HEK293 (cell line): Measurements from ENCODE around the gene PDGFA.

ENCODE experiments used
- CTCF ChIA-PET: fragments of 350-600 bp; formaldehyde crosslinking; extraction: SDS; loops from one replicate; lab custom pipeline; 2021; ENCODE audit warnings: antibody characterized with exemption; lab: Yijun Ruan, JAX
- POLR2A ChIA-PET: fragments of 300-600 bp; formaldehyde crosslinking; extraction: SDS; loops from one replicate; lab custom pipeline; 2020; ENCODE audit warnings: antibody characterized with exemption, inconsistent platforms; lab: Yijun Ruan, JAX
- H3K27ac ChIP-seq: fragments of 200-500 bp; sonication (Bioruptor generic); 2 replicates; pipeline ENCODE4 v1.5.1; 2014; ENCODE audit warnings: low read depth, low read length, control low read depth, inconsistent platforms; ENCODE audit errors: extremely low read depth
- H3K36me3 ChIP-seq, 2 experiments: fragments of 200-500 bp in 1 of 2; sonication (Bioruptor generic) in 1 of 2; 1 replicate in 1 of 2; 2 replicates in 1 of 2; pipeline ENCODE4 v1.5.1; 2014 to 2017; ENCODE audit warnings: inconsistent platforms in 2 of 2, low read length in 2 of 2; ENCODE audit not compliant: control insufficient read depth in 2 of 2, insufficient read depth in 1 of 2
- H3K4me1 ChIP-seq: fragments of 200-500 bp; sonication (Bioruptor generic); 2 replicates; pipeline ENCODE4 v1.5.1; 2014; ENCODE audit warnings: mild to moderate bottlenecking, low read length, inconsistent platforms; ENCODE audit not compliant: control insufficient read depth, insufficient read depth
- H3K4me3 ChIP-seq: 2 replicates; pipeline ENCODE4 v1.5.1; 2011; ENCODE audit warnings: low read depth, mild to moderate bottlenecking, control low read depth, low read length, moderate library complexity
- H3K9me3 ChIP-seq: fragments of 200-500 bp; sonication (Bioruptor generic); 2 replicates; pipeline ENCODE4 v1.5.1; 2014; ENCODE audit warnings: low read depth, low read length, inconsistent platforms; ENCODE audit not compliant: control insufficient read depth, insufficient read depth
- HOXD13 ChIP-seq: sonication (generic); formaldehyde crosslinking; IDR thresholded peaks from 2 replicates; pipeline ENCODE4 v1.8.0; 2022; ENCODE audit warnings: missing genetic modification reagents, borderline replicate concordance
- KLF7 ChIP-seq: fragments of 450-650 bp; formaldehyde crosslinking; IDR thresholded peaks from 2 replicates; pipeline ENCODE4 v1.5.1; 2016; ENCODE audit warnings: missing biosample characterization, missing genetic modification characterization, borderline replicate concordance
- MEIS1 ChIP-seq: sonication (generic); formaldehyde crosslinking; IDR thresholded peaks from 2 replicates; pipeline ENCODE4 v1.8.1; 2022; ENCODE audit warnings: missing genetic modification reagents, mild to moderate bottlenecking, borderline replicate concordance
- SALL2 ChIP-seq: fragments of 450-650 bp; formaldehyde crosslinking; IDR thresholded peaks from 2 replicates; pipeline ENCODE4 v1.5.0; 2017; ENCODE audit warnings: missing biosample characterization, mild to moderate bottlenecking, missing genetic modification characterization, borderline replicate concordance
- YY2 ChIP-seq: fragments of 450-650 bp; formaldehyde crosslinking; IDR thresholded peaks from 2 replicates; pipeline ENCODE4 v1.5.1; 2016; ENCODE audit warnings: missing biosample characterization, missing genetic modification characterization
- ZBTB11 ChIP-seq: fragments of 450-650 bp; formaldehyde crosslinking; conservative IDR thresholded peaks from 2 replicates; pipeline ENCODE4 v1.5.1; 2016; ENCODE audit warnings: low read depth, missing biosample characterization, missing genetic modification characterization
- ZNF121 ChIP-seq: fragments of 450-650 bp; formaldehyde crosslinking; IDR thresholded peaks from 2 replicates; pipeline ENCODE4 v1.5.1; 2016; ENCODE audit warnings: missing biosample characterization, missing genetic modification characterization
- ZNF202 ChIP-seq: fragments of 450-650 bp; formaldehyde crosslinking; IDR thresholded peaks from 2 replicates; pipeline ENCODE4 v1.5.1; 2016; ENCODE audit warnings: missing biosample characterization, missing genetic modification characterization, borderline replicate concordance
- ZNF223 ChIP-seq: fragments of 450-650 bp; formaldehyde crosslinking; IDR thresholded peaks from 2 replicates; pipeline ENCODE4 v1.5.1; 2016; ENCODE audit warnings: missing biosample characterization, missing genetic modification characterization
- ZNF302 ChIP-seq: fragments of 450-650 bp; formaldehyde crosslinking; IDR thresholded peaks from 2 replicates; pipeline ENCODE4 v1.5.1; 2016; ENCODE audit warnings: missing biosample characterization, missing genetic modification characterization, low read depth
- ZNF37A ChIP-seq: fragments of 450-650 bp; IDR thresholded peaks from 2 replicates; pipeline ENCODE4 v1.5.1; 2018; ENCODE audit warnings: missing biosample characterization, missing genetic modification characterization
- ZNF391 ChIP-seq: fragments of 450-650 bp; formaldehyde crosslinking; IDR thresholded peaks from 2 replicates; pipeline ENCODE4 v1.5.1; 2016; ENCODE audit warnings: low read depth, missing biosample characterization, missing genetic modification characterization, borderline replicate concordance
- ZNF394 ChIP-seq: fragments of 450-650 bp; formaldehyde crosslinking; IDR thresholded peaks from 2 replicates; pipeline ENCODE4 v1.5.1; 2016; ENCODE audit warnings: missing biosample characterization, missing genetic modification characterization, mild to moderate bottlenecking, moderate library complexity, borderline replicate concordance
- ZNF398 ChIP-seq: fragments of 450-650 bp; formaldehyde crosslinking; IDR thresholded peaks from 2 replicates; pipeline ENCODE4 v1.5.1; 2017; ENCODE audit warnings: missing biosample characterization, missing genetic modification characterization
- ZNF639 ChIP-seq: fragments of 450-650 bp; formaldehyde crosslinking; IDR thresholded peaks from 2 replicates; pipeline ENCODE4 v1.5.1; 2016; ENCODE audit warnings: missing biosample characterization, missing genetic modification characterization
- ZNF701 ChIP-seq: fragments of 450-650 bp; formaldehyde crosslinking; IDR thresholded peaks from 2 replicates; pipeline ENCODE4 v1.5.1; 2016; ENCODE audit warnings: missing biosample characterization, missing genetic modification characterization
- ZNF707 ChIP-seq: fragments of 450-650 bp; formaldehyde crosslinking; IDR thresholded peaks from 2 replicates; pipeline ENCODE4 v1.5.1; 2016; ENCODE audit warnings: missing biosample characterization, missing genetic modification characterization
- ZNF768 ChIP-seq: fragments of 450-650 bp; formaldehyde crosslinking; IDR thresholded peaks from 2 replicates; pipeline ENCODE4 v1.5.1; 2018; ENCODE audit warnings: missing biosample characterization, mild to moderate bottlenecking, missing genetic modification characterization
- ZNF830 ChIP-seq: fragments of 450-650 bp; IDR thresholded peaks from 2 replicates; pipeline ENCODE4 v1.5.0; 2018; ENCODE audit warnings: missing biosample characterization, missing genetic modification characterization, low read depth, mild to moderate bottlenecking, moderate library complexity
- ZSCAN18 ChIP-seq: fragments of 450-650 bp; formaldehyde crosslinking; IDR thresholded peaks from 2 replicates; pipeline ENCODE4 v1.5.1; 2016; ENCODE audit warnings: missing biosample characterization, missing genetic modification characterization

PDGFA gene

GRCh38 chr7:499853-500485 is 19.7 kb downstream of the PDGFA start:
- no peaks in the 10 kb centered on the region for H3K4me1 ChIP-seq
- POLR2A ChIA-PET: no interaction called here

More at GRCh38 chr7:499853-500485, 19.7 kb downstream of the PDGFA start:
- Histone ChIP-seq H3K27ac (no peak overlapping the region), H3K4me3 (no peak overlapping the region), H3K9me3 (no peaks in the 10 kb centered on the region)
- no peak for TF ChIP-seq YY2 (tag by site-specific recombination)
- no peak for TF ChIP-seq HOXD13
- TF ChIP-seq ZNF768 (tag by site-specific recombination): no peak
- TF ChIP-seq KLF7 (tag by site-specific recombination): no peak
- TF ChIP-seq ZNF639 (tag by site-specific recombination): no peak
- TF ChIP-seq ZNF302 (tag by site-specific recombination): no peak
- TF ChIP-seq ZNF394: no peak
- no peak for TF ChIP-seq ZNF391 (tag by site-specific recombination)
- no peak for TF ChIP-seq ZNF202 (tag by site-specific recombination)
- TF ChIP-seq ZNF701 (tag by site-specific recombination): no peak
- TF ChIP-seq ZNF121 (tag by site-specific recombination): no peak
- no peak for TF ChIP-seq ZNF223
- no peak for TF ChIP-seq SALL2 (tag by site-specific recombination)
- no peak for TF ChIP-seq ZNF398 (tag by site-specific recombination)
- no peak for TF ChIP-seq MEIS1
- no peak for TF ChIP-seq ZBTB11
- TF ChIP-seq ZNF37A (tag by site-specific recombination): no peak
- TF ChIP-seq ZNF707 (tag by site-specific recombination): no peak
- no peak for TF ChIP-seq ZNF830
- TF ChIP-seq ZSCAN18: no peak
- TF ChIP-seq, all 188 proteins: peak for 0
- CTCF ChIA-PET: no interaction called here
- H3K36me3 ChIP-seq: peaks cover 0 to 39% of the 10 kb centered on the region in 2 experiments; a peak in 1 of 3 replicates
